Measurements from ENCODE around the gene ATP2B2. TPM values are rescaled to one million over a fixed set of nuclear protein-coding genes. Genes with fewer than 3 reads are reported as not detected.

The ATP2B2 gene
- total and polyA plus RNA-seq, 2 donors from 2014 or later, result 0.19 to 0.22 TPM

DNA sequence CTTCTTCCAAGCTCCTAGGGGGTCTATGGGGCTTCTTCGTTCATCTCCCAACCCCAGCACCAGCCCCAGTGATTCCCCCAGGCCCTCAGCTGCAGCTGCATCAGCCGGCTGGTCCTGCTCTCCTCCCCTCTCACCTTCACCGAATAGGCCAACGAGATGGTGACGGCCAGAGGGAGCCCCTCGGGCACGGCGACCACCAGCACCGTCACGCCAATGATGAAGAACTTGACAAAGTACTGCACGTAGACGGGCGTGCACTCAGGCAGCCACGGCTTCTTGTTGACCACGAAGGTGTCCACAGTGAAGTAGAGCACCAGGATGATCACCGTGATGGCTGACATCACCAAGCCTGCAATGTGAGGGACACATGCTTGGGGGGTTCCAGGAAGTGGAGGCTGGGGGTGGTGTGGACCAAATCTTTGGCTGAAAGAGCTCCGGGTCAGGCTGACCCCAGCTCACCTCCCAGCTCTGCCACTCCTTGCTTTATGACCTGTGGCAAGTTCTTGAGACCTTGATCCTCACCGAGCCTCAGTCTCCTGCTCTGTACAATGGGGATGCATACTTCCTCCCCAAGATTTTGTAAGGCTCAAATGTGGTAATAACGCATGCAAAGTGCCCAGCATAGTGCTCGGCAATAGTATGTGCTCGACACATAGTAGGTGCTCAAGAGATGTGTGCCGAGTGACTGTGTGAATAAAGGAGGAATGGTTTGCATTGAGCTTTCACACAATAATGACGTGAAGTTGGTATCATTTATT, 129.9 kb downstream of the ATP2B2 start:
- no peak for FAIRE-seq
- intact Hi-C loops (cut with DNase I), result no loop called here
- Histone ChIP-seq H3K9me3 (ENCODE audit: control insufficient read depth in 2 of 3, insufficient read depth in 1 of 3, low read length in 3 of 3) (no peaks in the 10 kb centered on the region), H3K36me3 (ENCODE audit: control insufficient read depth in 2 of 3, insufficient read depth in 3 of 3, low read length in 3 of 3) (no peaks in the 10 kb centered on the region), H3K27me3 (ENCODE audit: control insufficient read depth, insufficient read depth, low read length) (no peaks in the 10 kb centered on the region), H3K27ac (ENCODE audit: low read depth in 2 of 2, low read length in 2 of 2) (no peak overlapping the region), H3K4me1 (ENCODE audit: control insufficient read depth in 2 of 3, insufficient read depth in 2 of 3, low read depth in 1 of 3, low read length in 3 of 3) (no peaks in the 10 kb centered on the region), H3K4me3 (ENCODE audit: low read length in 3 of 3) (no peak overlapping the region), H3K9ac (ENCODE audit: low read length in 3 of 3) (no peak overlapping the region)
- TF ChIP-seq, protein P1, sequence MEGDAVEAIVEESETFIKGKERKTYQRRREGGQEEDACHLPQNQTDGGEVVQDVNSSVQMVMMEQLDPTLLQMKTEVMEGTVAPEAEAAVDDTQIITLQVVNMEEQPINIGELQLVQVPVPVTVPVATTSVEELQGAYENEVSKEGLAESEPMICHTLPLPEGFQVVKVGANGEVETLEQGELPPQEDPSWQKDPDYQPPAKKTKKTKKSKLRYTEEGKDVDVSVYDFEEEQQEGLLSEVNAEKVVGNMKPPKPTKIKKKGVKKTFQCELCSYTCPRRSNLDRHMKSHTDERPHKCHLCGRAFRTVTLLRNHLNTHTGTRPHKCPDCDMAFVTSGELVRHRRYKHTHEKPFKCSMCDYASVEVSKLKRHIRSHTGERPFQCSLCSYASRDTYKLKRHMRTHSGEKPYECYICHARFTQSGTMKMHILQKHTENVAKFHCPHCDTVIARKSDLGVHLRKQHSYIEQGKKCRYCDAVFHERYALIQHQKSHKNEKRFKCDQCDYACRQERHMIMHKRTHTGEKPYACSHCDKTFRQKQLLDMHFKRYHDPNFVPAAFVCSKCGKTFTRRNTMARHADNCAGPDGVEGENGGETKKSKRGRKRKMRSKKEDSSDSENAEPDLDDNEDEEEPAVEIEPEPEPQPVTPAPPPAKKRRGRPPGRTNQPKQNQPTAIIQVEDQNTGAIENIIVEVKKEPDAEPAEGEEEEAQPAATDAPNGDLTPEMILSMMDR (IDR thresholded peaks at IDR 0.05; ENCODE audit: borderline replicate concordance, extremely low read depth, insufficient read depth), result no peak
- no peak for DNase-seq

DNA sequence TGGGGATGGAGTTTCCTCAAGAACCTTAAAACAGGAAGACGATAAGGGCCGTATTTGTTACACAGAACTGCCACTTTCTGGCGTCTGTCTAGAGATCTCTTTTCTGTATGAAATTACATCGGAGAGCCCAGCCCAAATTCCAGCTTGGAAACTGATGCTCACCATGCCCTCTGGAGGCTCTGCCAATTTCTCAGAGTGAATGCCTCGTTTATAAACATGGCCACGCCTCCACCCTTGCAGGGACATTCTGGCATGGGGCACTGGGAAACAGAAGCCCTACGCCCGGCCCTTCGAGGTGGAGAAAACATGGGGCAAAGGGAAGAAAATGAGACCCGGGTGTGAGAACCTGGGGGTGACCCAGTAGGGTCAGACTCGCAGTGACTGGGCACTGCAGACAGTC, 131.1 kb downstream of the ATP2B2 start:
- intact Hi-C loops (cut with DNase I), result no loop called here
- H3K36me3 ChIP-seq (ENCODE audit: control insufficient read depth in 2 of 3, insufficient read depth in 3 of 3, low read length in 3 of 3), result no peaks in the 10 kb centered on the region
- H3K4me1 ChIP-seq (ENCODE audit: control insufficient read depth in 2 of 3, insufficient read depth in 2 of 3, low read depth in 1 of 3, low read length in 3 of 3), result no peaks in the 10 kb centered on the region
- H3K9ac ChIP-seq (ENCODE audit: low read length in 3 of 3), result no peak overlapping the region
- no peaks in the 10 kb centered on the region for H3K9me3 ChIP-seq (ENCODE audit: control insufficient read depth in 2 of 3, insufficient read depth in 1 of 3, low read length in 3 of 3)
- no peak for DNase-seq
- TF ChIP-seq, protein P1 (IDR thresholded peaks at IDR 0.05; ENCODE audit: borderline replicate concordance, extremely low read depth, insufficient read depth), result no peak
- H3K27ac ChIP-seq (ENCODE audit: low read depth in 2 of 2, low read length in 2 of 2), result no peak overlapping the region
- no peak overlapping the region for H3K4me3 ChIP-seq (ENCODE audit: low read length in 3 of 3)
- no peaks in the 10 kb centered on the region for H3K27me3 ChIP-seq (ENCODE audit: control insufficient read depth, insufficient read depth, low read length)
- FAIRE-seq, result no peak

DNA sequence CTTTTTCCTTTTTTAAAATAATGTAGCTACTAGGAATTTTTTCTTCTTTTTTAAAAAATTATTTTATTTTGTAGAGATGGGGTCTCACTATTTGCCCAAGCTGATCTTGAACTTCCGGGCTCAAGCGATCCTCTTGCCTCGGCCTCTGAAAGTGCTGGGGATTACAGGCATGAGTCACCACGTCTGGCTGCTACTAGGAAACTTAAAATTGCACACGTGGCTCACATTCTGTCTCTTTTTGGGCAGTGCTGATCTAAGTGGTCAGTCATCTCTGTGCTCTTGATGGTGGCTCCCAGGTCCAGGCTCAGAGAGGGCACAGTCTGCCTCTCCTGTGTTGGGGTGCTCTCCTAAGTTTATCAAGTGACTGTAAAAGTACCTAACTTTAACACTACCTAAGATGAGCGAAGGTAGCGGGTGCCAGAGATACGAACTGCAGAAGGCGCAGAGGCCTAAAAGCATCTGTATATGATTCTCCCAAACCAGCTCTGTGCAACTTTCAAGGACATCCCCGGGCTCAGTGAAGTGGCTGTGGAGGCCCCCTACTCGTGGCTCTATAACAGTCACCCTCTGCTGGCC, 131.6 kb downstream of the ATP2B2 start:
- Histone ChIP-seq H3K27me3 (ENCODE audit: control insufficient read depth, insufficient read depth, low read length) (no peaks in the 10 kb centered on the region), H3K4me1 (ENCODE audit: control insufficient read depth in 2 of 3, insufficient read depth in 2 of 3, low read depth in 1 of 3, low read length in 3 of 3) (no peaks in the 10 kb centered on the region), H3K36me3 (ENCODE audit: control insufficient read depth in 2 of 3, insufficient read depth in 3 of 3, low read length in 3 of 3) (no peaks in the 10 kb centered on the region), H3K27ac (ENCODE audit: low read depth in 2 of 2, low read length in 2 of 2) (no peak overlapping the region), H3K4me3 (ENCODE audit: low read length in 3 of 3) (no peak overlapping the region), H3K9me3 (ENCODE audit: control insufficient read depth in 2 of 3, insufficient read depth in 1 of 3, low read length in 3 of 3) (no peaks in the 10 kb centered on the region), H3K9ac (ENCODE audit: low read length in 3 of 3) (no peak overlapping the region)
- TF ChIP-seq, protein P1 (IDR thresholded peaks at IDR 0.05; ENCODE audit: borderline replicate concordance, extremely low read depth, insufficient read depth), result no peak
- DNase-seq (no peak), FAIRE-seq (no peak)
- intact Hi-C loops (cut with DNase I), result no loop called here

Measured in kidney (tissue), 14 donors.